Measurements from ENCODE around the gene OR52E6.
A peak's percentile ranks its signal among the peaks of the same experiment; 100 is the strongest.

The OR52E6 gene

DNA sequence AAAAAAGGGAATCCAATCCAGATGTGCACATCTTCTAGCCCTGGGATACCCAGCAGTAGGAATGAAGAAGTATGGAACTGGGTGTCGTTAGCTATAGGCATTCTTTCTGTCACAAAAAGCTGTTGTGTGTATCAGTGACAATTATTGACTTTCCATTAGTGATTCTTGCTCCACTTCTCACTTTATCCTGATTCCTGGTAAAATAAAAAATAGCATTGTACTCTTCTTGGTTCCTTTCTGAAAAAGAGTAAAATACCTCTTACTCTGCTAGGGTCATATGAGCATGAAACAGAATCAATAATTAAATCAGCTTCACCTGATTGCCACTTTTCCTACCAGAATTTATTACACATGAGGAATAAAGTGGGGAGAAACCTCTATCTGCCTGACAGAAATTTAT lies at the start of gene OR52E6:
OR52E6 (minus strand) TSS at position 101 of the 400 bp plus-strand sequence; CDS start at position 101, 0 bp downstream.
- no peak for DNase-seq

DNA sequence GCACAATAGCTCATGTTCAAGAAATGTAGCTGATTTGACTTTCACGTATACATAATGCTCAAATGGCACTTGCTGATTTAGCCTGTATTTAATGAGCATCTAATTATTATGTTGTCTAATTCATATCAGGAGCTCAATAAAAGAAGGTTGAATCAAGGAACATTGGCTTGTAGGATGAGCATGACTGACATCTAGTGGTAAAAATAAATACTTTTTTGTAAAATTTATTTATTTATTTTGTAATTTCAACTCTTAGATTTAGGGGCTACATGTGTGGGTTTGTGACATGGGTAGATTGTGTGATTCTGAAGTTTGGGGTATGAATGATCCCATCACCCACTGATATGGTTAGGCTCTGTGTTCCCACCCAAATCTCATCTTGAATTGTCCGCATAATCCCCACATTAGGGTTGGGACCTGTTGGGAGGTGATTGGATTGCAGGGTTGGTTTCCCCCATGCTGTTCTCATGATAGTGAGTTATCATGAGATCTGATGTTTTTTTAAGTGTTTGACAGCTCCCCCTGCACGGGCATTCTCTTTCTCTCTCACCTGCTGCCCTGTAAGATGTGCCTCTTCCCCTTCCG lies 49.6 kb upstream of the OR52E6 start:
- DNase-seq: peak; percentile 5

DNA sequence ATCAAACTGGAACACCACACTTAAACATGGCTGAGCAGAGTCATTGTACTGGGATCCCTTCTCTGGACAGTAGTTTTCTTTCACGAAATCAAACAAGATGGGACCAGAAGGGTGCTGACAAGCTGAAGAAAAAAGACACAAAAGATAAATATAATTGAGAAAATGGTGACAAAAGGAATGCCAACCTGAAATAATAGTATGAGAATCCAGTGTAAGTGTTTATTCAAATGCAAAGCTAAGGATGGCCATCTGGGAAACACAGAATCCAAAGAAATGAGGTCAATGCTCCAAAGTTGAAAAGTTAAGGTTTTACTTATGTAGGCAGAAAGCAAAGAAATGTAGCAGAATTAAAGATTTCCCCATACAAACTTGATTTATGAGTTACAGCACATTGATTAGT lies 46.0 kb upstream of the OR52E6 start:
- no peak for DNase-seq

DNA sequence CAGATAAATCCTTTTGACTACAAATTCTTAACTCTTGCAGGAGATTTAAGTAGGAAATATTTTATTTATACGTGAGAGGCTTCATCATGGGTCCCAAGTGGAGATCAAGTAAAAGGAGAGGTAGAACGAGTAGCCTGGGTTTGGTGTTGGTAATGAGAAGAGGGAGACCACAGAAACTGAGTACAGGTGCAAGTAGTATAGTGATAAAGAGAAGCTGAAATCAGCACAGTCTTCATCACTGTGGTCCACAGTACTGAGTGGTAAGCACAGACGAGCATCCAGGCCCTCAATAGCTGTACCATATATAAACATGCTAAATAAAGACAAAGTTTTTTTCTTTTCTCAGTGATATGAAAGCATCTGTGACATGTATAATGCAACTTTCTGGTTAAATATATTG lies 45.5 kb upstream of the OR52E6 start:
- DNase-seq: no peak

DNA sequence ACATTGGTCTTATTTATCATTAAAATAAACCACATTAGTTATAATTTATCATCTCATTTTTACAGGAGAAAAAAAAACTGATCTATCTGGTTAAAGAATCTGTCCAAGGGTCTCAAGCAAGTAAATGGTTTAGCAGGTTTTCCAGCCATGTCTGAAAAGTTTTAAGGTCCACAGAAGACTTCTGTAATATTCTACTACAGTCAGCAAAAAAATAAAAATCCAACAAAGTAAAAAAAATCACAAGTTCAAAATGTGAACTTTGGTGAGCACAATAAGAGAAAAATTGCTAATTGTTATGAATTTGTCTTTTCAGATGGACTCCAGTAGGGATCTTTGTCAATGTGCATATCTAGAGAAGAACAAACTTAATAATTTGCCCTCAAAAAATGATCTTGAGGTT lies 40.1 kb upstream of the OR52E6 start:
- DNase-seq: no peak

DNA sequence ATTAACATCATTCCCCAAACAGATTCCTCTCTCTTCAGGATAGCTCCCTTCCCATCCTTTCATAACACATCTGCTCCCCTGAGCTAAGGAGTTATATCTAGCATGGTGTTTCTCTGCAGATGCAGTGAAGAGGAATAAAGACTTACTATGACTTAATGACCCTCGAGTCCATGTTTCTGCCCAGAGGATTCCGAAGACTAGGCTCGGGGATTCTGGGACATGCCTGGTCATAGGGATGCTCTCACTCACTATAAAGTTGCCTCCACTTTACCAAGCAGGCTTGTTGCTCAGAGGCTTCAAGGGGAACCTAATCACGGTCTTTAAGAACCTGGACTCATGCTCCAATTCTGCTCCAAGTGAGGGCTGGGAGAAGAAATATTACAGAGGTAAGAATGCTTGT lies 38.6 kb upstream of the OR52E6 start, which contains the start of gene OR52E4:
OR52E4 (plus strand) TSS at position 301 of the 400 bp plus-strand sequence. CDS start 3,664 bp downstream, outside the sequence.
- DNase-seq: no peak

DNA sequence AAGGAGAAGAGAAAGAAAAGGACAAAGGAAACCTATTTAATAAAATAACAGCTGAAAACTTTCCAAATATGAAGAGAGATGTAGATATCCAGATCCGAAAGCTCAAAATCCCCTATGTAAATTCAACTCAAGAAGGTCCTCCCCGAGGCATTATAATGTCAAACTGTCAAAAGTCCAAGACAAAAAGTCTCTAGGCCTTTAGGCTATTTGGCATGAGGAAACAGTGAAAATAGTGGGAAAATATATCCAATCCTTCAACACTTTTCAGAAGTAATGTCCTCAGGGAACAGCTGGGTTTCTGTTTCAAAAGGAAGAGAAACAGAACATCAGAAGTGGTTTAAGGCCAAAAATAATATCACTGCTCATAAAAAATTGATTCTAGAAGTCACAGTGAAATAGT lies 36.9 kb upstream of the OR52E6 start:
- no peak for DNase-seq

DNA sequence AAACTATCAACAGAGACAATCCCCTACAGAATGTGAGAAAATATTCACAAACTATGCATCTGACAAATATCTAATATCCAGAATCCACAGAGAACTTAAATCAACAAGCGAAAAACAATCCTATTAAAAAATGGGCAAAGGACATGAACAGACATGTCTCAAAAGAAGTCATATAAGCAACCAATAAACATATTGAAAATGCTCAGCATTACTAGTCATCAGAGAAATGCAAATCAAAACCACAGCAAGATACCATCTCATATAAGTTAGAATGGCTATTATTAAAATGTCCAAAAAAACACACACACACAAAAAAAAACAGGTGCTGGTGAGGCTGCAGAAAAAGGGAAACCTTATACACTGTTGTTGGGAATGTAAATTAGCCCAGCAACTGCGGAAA lies 24.1 kb upstream of the OR52E6 start:
- DNase-seq: no peak

DNA sequence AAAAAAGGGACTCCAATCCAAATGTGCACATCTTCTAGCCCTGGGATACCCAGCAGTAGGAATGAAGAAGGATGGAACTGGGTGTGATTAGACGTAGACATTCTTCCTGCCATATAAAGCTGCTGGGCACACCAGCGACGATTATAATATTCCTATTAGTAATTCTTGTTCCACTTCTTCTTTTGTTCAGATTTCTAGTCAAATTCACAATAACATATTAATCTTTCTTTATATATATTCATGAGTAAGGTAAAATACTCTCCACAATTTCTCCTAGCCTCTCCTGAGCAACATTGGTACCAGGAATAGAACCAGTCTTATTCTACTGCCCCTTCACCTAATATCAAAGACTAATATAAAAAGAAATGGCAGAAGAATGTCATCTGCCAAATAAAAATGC lies 15.9 kb upstream of the OR52E6 start, which contains the start of gene OR52E8:
OR52E8 (minus strand) TSS at position 101 of the 400 bp plus-strand sequence; CDS start at position 101, 0 bp downstream.
- DNase-seq: no peak

DNA sequence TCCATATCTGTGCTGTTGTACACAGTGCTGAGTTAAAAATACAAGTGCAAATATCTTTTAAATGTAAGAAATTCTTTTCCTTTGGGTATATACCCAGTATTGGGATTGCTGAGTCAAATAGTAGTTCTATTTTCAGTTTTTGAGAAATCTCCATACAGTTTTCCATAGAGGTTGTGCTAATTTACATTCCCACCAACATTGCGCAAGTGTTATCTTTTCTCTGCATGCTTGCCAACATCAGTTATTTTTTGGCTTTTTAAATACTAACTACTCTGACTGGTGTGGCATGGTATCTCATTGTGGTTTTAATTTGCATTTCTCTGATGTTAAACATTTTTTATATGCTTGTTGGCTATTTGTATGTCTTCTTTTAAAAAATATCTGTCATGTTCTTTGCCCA lies 9.3 kb upstream of the OR52E6 start:
- DNase-seq: no peak

DNA sequence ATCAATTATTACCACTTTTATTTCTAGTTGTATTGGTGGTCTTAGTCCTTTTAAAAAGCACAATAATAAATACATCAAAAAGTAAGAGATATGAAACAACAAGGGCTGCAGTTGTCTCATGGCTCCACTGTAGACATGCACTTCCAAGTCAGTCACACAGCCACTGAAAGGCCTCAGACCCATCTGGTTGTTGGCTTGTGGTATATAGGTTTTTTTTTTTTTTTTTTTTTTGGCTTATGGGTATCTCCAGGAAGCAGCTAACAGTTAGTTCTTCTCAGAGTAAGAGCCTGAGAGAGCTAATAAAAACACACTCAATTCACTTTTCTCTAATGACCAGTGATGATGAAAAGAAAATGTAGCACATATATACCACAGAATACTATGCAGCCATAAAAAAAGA lies 6.0 kb upstream of the OR52E6 start:
- no peak for DNase-seq

DNA sequence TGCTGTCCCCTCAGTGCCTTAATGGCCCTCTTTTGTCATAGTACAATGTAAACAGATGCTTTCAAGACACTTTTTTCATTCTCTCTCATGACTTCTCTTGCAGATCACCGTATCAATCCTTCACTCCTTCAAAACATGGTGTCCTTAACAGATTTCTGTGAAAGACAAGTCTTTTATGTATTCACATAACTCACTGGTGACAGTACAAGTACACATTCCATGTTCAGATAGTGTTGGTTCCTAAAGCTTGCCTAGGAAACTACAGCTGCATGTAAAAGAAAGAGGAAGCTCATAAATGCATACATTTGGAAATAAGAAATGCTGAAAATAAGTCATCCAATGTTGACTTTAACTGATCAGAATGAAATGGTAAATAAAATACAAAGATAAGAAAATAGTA lies 5.0 kb upstream of the OR52E6 start:
- DNase-seq: no peak

DNA sequence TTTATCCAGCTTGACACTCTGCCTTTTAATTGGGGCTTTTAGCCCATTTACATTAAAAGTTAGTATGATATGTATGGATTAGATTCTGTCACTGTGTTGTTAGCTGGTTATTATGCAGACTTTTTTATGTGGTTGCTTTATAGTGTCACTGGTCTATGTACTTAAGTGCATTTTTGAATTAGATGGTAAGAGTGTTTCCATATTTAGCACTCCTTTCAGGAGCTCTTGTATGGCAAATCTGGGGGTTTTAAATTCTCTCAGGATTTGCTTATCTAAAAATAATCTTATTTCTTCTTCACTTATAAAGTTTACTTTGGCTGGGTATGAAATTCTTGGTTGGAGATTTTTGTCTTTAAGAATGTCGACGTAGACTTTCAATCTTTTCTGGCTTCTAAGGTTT lies 4.0 kb downstream of the OR52E6 start:
- no peak for DNase-seq

DNA sequence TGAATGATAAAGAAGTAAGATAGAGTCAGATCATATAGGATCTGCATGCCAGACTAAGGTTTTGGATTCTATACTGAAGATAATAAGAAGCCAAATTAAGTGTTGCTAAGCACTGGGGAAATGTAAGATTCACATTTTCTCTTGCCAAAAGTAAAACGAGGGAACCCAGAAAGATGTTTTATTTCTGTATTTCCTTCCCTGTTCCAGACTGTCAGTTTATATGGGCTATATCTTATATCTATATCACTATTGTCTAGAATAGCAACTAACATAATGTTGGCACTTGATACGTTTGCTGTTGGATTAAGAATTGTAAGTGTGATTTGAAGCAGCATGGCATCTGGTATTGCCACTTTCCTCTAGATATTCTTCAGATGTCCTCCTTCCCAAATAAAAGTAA lies 8.3 kb downstream of the OR52E6 start:
- DNase-seq: no peak

DNA sequence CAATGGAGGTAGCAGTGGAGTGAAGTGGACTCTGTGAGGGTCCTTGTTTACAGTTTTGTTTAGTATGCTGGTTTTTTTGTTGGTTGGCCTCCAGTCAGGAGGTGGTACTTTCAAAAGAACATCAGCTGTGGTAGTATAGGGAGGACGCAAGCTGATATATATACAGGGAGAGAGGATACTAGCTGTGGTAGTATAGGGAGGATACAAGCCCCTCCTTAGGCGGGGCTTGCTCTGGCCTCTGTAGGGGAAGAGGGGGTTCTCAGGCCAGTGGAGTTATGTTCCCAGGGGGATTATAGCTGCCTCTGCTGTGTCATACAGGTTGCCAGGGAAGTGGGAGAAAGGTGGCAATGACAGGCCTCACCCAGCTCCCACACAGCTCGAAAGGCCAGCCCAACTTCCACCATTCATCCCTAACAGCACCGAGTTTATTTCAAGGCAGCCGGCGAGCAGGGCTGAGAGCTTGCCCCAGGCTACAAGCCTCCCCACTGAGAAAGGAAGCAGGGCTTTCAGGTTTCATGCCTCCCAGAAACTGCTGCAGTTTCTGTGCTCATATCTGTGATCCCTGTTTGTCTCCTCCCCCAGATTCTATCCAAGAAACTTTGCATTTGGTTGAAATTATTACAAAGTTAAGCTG lies 10.4 kb downstream of the OR52E6 start:
- no peak for DNase-seq

DNA sequence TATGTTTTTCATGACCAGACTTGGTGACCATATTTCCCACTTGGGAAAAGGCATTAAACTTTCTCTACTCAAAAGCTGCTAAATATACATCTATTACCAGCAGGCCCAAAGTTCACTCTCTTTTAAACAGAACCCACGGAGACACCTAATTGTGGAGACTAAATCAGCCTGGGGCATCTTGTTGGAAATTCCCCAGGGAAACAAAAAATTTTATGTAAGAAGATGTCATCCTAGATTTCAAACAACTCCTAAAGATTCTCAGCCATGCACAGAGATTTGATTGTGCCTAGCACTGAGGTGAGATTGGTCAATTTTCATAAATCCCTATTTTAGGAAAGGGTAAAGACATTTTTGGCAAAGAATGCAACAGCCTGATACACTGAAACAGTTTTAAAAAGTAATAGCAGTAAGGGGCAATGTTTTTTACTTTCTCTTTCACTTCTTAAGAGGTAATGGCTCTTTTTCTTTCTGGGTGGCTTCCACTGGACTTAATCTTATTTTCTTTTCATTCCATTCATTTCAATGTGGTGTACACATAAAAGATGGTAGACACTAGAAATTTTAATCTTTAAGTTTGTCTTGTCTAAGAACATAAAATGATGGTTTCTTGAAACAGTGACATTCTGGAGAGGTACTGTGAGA lies 23.3 kb downstream of the OR52E6 start:
- no peak for DNase-seq

DNA sequence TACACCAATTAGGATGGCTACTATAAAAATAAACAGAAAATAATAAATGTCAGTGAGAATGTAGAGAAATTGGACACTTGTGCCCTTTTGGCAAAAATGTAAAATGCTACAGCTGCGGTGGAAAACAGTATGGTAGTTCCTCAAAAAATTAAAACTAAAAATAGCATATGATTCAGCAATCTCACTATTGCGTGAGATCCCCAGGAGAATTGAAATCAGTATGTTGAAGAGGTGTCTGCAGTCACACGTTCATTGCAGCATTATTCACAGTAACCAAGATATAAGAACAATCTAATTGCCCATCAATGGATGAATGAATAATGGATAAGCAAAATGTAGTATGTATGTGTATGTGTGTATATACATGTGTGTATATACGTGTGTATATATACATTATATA lies 26.2 kb downstream of the OR52E6 start:
- no peak for DNase-seq

DNA sequence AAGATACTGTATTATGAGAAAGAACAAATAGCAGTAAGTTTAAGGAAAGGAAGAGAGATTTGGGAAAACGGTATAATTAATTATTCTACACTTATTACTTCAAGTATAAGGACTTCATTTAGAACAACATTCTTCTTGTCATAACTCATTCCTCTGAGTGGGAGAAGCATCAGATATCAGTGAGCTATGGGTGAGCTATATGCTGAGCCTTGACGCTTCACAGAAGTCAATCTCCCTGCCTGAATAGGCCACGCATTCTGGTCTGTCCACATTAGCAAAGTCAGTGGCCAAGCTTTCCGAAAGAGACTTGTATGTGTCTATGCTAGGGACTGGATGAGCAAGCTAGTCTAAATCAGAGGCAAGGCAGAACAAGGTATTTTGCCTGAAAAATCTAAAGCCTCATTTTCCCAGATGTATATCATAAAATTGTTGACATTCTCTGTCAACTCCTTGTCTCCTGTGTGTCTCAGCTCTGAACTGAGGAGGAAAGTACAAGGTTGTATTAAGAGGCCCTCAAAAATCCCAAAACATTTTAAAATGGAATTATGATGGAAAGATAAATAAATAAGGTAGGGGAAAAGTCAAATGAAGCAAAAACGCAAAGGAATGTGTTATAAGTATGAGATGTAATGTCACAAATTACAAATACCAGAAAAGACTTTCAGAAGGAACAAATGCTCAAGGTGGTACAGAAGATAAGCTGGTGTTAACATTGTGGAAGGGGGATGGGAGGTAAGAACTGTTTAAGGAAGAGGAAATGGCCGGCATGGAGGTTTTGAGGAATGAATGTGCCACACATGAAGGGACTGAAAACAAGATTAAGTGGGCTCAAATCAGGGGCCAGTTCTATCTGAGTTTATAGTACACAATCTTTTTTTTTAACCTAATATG lies 31.5 kb downstream of the OR52E6 start:
- no peak for DNase-seq

DNA sequence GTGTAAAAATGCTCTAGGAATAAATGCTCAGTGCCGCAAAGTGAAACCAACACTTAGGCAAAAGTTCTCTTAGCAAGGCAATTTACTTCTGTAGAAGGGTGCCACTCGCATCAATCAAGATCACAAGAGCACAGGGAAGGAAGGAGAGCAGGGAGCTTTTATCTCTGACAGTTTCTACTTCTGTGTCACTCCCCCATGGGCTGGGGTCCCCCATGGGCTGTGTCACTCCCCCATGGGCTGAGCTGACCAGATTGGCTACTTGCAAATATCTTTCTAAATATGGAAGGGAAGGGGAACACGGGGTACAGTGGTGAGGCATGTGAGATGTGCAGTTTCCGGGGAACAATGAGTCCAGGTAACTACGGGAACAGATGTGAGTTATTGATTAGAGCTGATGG lies 32.6 kb downstream of the OR52E6 start:
- peak; percentile 0 for DNase-seq

DNA sequence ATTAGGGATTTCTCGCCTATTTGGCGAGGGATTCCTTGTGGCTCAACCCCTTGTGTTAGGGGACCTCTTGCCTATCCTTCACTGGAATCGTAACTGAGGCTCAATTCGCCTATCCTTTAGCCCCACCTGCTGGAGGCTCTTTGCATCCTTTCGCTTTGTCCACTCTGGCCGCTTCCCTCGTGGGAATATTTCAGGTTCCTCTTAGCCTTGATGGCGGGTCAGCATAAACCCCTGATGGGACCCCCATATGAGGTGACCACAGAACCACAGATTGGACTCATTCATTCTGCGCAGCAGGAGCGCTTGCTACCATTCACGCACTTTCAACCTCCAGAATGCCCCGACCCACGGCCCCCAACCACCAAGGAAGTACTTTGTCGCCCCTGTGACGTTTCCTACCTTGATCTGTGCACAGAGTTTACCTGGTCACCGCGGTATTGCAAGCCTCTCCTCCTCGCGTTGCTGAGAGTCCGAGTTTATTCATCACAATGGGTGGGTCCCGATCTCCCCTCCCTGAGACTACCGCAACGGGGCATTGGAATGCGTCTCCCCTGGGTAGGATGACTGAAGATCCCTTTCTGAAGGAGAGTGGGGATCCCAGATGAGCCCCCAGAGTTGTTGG lies 33.1 kb downstream of the OR52E6 start, which contains the start of gene OR52N2:
OR52N2 (plus strand) TSS at position 425 of the 622 bp plus-strand sequence. CDS start 11,412 bp downstream, outside the sequence.
- DNase-seq: peak; percentile 62

DNA sequence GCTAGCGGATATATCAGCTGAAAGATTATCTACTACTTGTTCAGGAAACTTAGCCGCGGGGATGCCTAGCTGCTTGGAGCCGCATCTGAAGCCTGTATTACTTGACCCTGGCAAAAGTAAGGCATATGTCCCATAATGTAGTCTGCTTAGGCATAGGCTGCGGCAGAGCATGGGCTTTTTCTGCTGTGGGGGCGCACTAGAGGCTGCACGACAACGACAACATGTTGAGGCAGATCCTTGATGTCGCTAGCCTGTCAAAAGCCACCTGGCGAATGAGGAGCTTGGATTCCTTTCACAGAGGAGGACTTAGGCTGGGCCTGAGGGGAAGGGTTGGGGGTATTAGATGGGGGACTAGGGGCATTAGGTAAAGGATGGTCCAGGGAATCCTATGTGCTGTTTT lies 34.1 kb downstream of the OR52E6 start:
- DNase-seq: no peak

DNA sequence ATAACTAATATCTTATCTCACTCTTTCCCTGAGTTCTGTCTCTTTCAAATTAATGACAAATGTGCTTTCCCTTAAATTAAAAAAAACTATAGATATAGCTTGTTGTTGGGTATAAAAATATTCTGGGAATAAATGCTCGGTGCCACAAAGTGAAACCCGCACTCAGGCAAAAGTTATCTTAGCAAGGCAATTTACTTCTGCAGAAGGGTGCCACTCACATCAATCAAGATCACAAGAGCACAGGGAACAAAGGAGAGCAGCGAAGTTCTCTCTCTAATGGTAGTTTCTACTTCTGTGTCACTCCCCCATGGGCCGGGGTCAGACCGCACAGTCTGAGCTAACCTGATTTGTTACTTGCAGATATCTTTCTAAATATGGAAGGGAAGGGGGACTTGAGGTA lies 37.7 kb downstream of the OR52E6 start:
- DNase-seq: no peak

DNA sequence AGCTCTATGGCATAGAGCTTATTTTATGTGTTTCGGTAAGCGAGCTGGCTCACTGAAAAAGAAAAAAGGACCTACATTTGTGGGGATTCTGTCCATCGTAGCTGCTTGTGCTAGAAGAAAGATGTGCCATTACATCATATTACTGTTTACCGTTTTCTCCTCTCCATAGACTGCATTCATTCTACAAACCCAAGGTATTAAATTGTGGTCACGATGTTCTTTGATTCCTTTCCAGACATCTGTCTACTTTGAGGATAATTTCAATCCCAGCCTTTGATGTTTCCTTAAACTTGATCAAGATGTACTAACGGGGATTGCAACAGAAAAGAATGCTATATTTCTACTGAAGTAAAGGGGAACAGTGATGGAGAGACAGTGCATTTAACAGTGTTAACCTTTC lies 45.2 kb downstream of the OR52E6 start:
- DNase-seq: no peak
